ENCODE data around the gene ABLIM3.
"Not testable (repeated sequence)": the region's sequence is repeated elsewhere in the genome, so short reads cannot be mapped to it uniquely, and the experiment has no call there.

The ABLIM3 gene

DNA sequence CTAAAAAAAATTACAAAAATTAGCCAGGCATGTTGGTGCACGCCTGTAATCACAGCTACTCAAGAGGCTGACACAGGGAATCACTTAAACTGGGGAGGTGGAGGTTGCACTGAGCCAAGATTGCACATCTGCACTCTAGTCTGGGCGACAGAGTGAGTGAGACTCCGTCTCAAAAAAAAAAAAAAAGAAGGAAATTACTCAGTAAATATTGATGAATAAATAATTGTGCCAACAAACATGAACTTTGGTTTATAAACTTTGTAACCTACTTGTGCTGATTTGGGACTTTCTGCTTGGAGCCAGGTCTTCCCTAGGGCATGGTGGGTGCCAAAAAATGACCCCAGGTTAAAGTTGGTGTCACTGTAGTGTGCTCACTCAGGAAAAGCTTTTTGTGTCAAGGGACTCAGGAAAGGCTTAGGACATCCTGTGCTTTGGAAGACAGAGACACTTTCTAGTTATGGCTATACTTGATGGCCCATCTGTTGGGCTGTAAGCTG lies 19.0 kb downstream of the ABLIM3 start:
- DNase-seq = no peak

DNA sequence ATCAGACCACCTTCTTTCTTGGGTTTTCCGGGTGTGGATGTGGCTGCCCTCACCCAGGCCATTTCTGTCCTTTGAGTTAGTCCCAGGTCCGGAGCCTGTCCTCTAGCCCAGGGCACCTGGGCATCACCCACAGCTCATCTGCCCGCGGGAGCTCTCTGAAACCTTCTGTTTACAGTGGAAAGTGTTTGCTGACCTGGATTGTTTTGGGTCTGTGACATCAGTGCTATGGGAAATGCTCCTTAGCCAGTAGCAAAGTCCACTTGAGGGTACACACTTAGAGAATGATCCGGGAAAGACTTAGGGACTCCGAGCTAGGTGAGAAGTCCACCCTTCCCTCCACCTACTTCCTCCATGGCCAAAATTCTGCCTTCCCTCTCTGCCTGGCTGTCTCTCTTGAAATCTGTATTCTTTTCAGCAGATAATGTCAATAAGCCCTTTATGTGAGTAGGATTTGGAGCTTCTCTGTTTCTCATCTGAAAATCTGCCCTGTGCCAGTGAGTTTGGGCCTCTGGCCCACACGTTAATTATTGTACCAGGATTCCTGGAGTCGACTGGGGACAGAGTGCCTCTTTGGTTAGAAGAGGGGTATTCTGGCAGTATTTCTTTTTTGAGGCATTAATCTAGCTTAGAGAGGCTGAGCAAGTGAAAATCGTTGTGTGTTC lies 19.9 kb downstream of the ABLIM3 start:
- peak; percentile 29 to 77 for DNase-seq

DNA sequence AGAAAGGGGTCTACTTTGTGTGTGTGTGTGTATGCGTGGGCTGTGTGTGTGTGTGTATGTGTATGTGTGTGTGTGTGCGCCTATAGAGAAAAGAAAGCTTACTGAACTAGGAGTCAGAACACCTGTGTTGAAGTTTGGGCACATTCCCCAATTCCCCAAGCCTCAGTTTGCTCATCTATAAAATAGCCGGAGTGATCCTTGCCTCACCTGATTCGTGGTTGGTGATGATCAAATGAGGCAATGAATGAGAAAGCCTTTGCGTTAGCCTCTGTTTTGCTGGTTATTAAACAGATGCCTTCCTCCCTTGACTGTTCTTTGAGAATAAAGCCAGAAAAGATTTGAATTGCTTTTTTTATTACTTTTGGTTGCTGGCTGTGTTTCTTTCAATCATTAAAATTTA lies 20.6 kb downstream of the ABLIM3 start:
- DNase-seq = no peak

DNA sequence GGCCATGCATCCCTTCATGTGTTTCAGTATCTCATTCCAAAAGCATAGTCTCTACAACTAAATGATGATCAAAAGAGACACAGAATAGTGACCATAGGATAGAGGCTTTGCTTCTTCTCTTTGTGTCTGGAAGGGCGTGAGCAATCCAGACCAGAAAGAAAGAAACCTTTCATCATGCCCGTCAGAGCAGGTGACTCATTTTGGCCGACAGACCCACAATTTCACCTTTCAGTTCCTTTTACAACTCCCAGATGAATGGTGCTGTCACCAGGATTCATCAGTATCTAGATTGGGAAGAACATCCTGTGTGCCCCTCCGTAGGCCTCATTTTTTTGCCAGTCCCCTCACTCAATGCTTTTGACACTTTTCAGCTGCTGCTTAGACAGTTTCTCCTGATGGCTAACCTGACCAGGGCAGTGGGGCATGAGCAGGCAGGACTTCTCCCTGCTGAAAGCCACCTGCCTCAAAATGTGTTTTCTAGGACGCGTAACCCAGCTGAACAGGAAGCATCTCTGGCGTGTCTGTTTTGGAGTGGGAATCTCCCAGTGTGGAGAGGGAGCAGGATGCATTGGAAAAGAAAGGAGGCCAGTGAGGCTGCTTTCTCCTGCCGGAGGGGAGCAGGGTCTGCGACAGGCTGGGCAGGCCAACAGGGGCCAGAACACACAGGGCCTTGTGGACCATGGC lies 21.2 kb downstream of the ABLIM3 start:
- DNase-seq = peak; percentile 63 to 73

GRCh38 chr5:149164731-149165130 lies 23.4 kb downstream of the ABLIM3 start:
- DNase-seq = no peak

GRCh38 chr5:149166128-149166527 lies 24.8 kb downstream of the ABLIM3 start:
- DNase-seq = peak in 1 of 2 experiments; percentile 60

GRCh38 chr5:149166591-149167100 lies 25.4 kb downstream of the ABLIM3 start:
- no peak for DNase-seq

DNA sequence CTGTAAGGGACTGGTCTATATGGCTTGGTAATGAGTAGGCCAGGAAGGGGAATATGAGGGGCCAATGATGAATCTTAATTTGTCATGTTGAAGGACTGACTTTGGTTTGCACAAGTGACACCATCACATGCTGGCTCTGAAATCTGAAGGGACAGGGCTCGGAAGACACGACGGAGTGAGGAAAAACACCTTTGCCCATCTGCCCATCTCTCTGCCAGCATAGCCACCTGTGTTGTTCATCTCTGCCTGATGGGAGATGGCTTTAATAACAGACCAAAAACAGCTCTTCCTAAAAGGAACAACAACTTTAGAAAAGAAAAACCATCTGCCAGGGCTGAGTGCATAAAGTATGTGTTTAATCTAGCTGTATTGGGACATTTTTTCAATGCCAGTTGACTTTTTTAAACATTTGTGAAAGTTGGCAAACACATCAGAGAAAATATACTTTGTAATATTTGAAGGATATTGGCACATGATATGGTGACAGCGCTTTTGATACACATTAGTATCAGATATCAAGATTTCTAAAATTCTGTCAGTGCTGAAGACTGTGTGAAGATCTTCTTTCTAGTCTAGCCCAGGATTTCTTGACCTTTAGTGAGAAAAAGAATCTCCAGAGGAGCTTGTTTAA lies 27.1 kb downstream of the ABLIM3 start:
- peak; percentile 38 to 70 for DNase-seq

- peak; percentile 54 to 82 for DNase-seq
These were observed 29.0 kb downstream of the ABLIM3 start for GRCh38 chr5:149170299-149170698.

DNA sequence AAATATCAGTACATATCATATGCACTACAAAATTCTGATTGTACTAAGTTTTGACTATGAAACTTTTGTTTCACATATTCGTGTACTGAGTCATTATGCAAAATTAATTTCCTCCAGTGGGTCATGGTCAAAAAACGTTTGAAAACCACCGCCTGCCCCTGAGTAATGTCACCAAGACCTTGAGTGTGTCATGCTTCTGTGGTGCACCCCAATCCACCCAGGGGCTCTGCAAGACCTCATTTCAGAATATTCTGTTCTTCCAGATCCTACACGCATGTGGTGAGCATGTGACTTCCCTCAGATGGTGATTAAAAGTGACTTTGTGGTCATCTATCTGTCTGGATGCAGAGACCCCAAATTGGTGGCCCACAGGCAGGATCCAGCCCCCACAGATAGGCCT lies 31.0 kb downstream of the ABLIM3 start:
- no peak for DNase-seq

GRCh38 chr5:149172709-149173505 lies 31.6 kb downstream of the ABLIM3 start:
- DNase-seq = no peak

- DNase-seq = no peak
These were observed 33.5 kb downstream of the ABLIM3 start for GRCh38 chr5:149174847-149175234.

GRCh38 chr5:149175346-149176105 lies 34.2 kb downstream of the ABLIM3 start:
- DNase-seq = peak; percentile 27 to 54

DNA sequence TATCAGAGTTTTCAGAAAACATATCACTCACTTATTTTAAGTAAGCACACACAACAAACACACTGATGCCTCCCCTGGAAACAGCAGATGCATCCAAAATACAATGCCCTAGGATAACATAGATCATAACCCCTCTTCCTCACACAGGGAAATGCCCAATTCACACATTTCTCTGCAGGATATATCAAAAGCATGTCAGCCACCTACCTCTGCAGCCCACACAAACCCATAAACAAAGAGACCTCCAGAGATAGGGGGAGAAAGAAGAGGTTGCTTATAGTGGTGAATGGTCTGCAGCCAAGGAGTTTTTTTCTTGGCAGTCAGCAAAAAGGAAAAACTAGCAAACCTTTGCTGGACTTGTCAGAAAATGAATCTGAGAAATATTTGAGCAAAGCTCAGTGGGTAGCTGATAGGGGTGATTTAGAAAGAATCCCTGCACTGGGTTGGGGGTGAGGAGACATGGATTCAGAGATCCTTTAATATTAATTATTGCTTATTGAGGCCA lies 36.1 kb downstream of the ABLIM3 start:
- DNase-seq = no peak

- peak in 1 of 2 experiments; percentile 52 for DNase-seq
These were observed 36.7 kb downstream of the ABLIM3 start for GRCh38 chr5:149177911-149178565.

- DNase-seq = no peak
These were observed 40.4 kb downstream of the ABLIM3 start for GRCh38 chr5:149181732-149182131.

GRCh38 chr5:149182241-149182640 lies 40.9 kb downstream of the ABLIM3 start:
- no peak for DNase-seq

- DNase-seq = no peak
These were observed 43.8 kb downstream of the ABLIM3 start for GRCh38 chr5:149185067-149185466.

DNA sequence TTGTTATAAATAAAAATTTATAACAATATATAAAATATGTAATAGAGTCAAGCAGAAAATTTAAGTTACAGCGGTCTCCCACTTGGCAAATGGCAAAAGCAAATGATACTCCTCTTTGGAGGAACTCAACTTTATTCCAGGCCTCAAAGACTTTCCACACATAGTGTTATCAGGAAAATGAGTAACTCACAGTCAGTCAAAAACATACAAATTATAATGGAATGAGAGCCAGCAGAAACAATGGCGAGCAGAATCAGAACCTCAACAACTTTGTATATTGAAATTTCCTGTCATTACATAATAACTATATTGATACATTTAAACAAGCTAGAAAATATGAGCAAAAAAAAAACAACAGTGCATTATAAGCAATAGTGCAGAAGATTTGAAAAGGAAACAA lies 45.2 kb downstream of the ABLIM3 start:
- no peak for DNase-seq

DNA sequence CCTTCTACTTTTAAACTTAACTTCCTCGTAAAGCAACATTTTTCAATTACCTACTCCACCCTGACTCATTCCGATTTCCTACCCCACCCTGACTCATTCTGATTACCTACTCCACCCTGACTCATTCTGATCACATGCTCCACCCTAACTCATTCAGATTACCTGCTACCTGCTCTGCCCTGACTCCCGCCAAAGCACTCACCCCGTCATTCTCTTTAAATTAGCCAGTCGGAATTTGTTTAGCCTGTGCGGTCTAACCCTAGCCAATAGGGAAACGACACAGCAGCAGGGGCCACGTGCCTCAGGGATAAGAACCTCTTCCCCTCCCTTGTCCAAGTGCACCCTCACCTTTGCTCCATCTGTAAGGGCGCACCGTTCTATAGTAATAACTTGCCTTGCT lies 46.3 kb downstream of the ABLIM3 start:
- not testable (repeated sequence) for DNase-seq

GRCh38 chr5:149188383-149188782 lies 47.1 kb downstream of the ABLIM3 start:
- DNase-seq = no peak

All from cerebellar nuclear complex (tissue), 1 donor.